T follicular helper cell (primary cell): ENCODE results near the gene PRSS56.

Experiments
- DNase-seq: peaks from one replicate; pipeline ENCODE4 v3.0.0-alpha.2; 2020; ENCODE audit warnings: low read depth

The PRSS56 gene

DNA sequence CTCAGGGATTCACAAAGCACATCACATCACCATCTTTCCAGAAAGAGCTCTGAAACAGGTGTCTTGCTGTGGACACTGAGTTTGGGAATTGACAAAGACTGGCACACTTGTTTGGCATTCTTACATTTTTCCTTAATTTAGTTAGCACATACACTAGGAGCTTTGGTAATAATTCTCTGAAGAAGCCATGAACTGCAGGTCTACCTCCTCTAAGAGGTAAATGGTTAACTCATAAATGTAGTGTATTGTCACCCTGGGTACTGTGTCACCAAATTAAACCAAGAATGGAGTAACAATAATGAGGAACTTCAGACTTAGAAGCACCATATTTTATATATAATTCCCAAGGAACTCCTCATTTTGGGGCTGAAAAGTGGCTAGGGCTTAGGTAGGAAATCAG, 52.9 kb downstream of the PRSS56 start:
- no peak for DNase-seq

DNA sequence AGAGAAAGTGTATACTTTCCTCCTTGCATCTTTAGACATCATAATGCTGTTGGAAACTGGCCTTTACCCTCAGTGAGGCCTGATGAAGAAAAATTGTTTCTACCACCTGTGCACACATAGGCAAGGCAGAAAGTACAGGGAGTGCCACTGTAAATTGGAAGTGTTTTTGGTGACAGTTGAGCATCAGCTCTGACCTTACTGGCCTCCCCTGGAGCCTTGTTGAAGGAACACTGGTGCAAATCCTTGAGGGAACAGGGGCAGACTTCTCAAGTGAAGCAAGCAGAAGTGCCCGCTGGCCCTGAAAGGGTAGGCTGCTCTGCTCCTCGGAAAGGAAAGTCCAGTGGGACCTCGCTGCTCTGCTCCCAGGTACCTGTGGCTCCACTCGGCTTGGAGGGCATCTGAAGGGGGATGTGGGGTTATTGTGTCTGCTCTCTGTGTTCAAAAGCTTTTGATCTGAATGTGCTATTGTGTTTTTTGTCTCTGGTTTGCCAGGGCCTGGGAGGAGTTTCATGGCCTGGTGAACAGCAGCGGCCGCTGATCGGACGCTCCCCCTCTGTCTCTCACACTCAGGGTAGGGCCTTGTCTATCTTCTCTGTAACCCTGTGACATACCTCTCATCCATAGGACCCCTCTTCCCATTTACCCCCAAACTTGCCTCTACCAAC, 53.7 kb downstream of the PRSS56 start:
- no peak for DNase-seq

GRCh38 chr2:232574674-232575403, 54.7 kb downstream of the PRSS56 start:
- no peak for DNase-seq
